ENCODE results near the gene CBY1.
"Not testable (repeated sequence)": the region's sequence is repeated elsewhere in the genome, so short reads cannot be mapped to it uniquely, and the experiment has no call there.

Gene CBY1

GRCh38 chr22:38656256-38657044, at the start of gene CBY1, which contains the start of gene FAM227A:
Gene CBY1 (plus strand): TSS chr22:38656638. CDS start chr22:38668055, 11,417 bp downstream.
Gene FAM227A (minus strand): TSS chr22:38656392. CDS start chr22:38650168, 6,224 bp downstream.
- DNase-seq (ENCODE audit: low read depth, low spot score), result peak; percentile 63

- DNase-seq (ENCODE audit: low read depth, low spot score), result no peak
These were observed 48.8 kb upstream of the CBY1 start for GRCh38 chr22:38607680-38608079.

GRCh38 chr22:38608992-38609750, 47.3 kb upstream of the CBY1 start:
- DNase-seq (ENCODE audit: low read depth, low spot score), result no peak

GRCh38 chr22:38610234-38610633, 46.2 kb upstream of the CBY1 start:
- no peak for DNase-seq (ENCODE audit: low read depth, low spot score)

- DNase-seq (ENCODE audit: low read depth, low spot score), result no peak
These were observed 44.9 kb upstream of the CBY1 start for GRCh38 chr22:38611559-38611958.

GRCh38 chr22:38612217-38613006, 44.0 kb upstream of the CBY1 start:
- no peak for DNase-seq (ENCODE audit: low read depth, low spot score)

- no peak for DNase-seq (ENCODE audit: low read depth, low spot score)
These were observed 42.9 kb upstream of the CBY1 start for GRCh38 chr22:38613588-38613987.

- DNase-seq (ENCODE audit: low read depth, low spot score), result no peak
These were observed 41.9 kb upstream of the CBY1 start for GRCh38 chr22:38614332-38615063.

- not testable (repeated sequence) for DNase-seq (ENCODE audit: low read depth, low spot score)
These were observed 41.4 kb upstream of the CBY1 start for GRCh38 chr22:38615064-38615405.

GRCh38 chr22:38618258-38618657, 38.2 kb upstream of the CBY1 start:
- no peak for DNase-seq (ENCODE audit: low read depth, low spot score)

GRCh38 chr22:38618682-38619081, 37.8 kb upstream of the CBY1 start:
- DNase-seq (ENCODE audit: low read depth, low spot score), result no peak

- DNase-seq (ENCODE audit: low read depth, low spot score), result no peak
These were observed 33.1 kb upstream of the CBY1 start for GRCh38 chr22:38623351-38623750.

GRCh38 chr22:38628444-38628843, 28.0 kb upstream of the CBY1 start:
- no peak for DNase-seq (ENCODE audit: low read depth, low spot score)

- DNase-seq (ENCODE audit: low read depth, low spot score), result no peak
These were observed 27.3 kb upstream of the CBY1 start for GRCh38 chr22:38629108-38629507.

GRCh38 chr22:38631724-38632123, 24.7 kb upstream of the CBY1 start:
- no peak for DNase-seq (ENCODE audit: low read depth, low spot score)

GRCh38 chr22:38632528-38632927, 23.9 kb upstream of the CBY1 start:
- no peak for DNase-seq (ENCODE audit: low read depth, low spot score)

- DNase-seq (ENCODE audit: low read depth, low spot score), result no peak
These were observed 18.2 kb upstream of the CBY1 start for GRCh38 chr22:38638216-38638615.

- no peak for DNase-seq (ENCODE audit: low read depth, low spot score)
These were observed 17.7 kb upstream of the CBY1 start for GRCh38 chr22:38638728-38639127.

- no peak for DNase-seq (ENCODE audit: low read depth, low spot score)
These were observed 14.9 kb upstream of the CBY1 start for GRCh38 chr22:38641476-38642040.

- not testable (repeated sequence) for DNase-seq (ENCODE audit: low read depth, low spot score)
These were observed 12.2 kb upstream of the CBY1 start for GRCh38 chr22:38644245-38644644.

GRCh38 chr22:38645430-38645829, 11.0 kb upstream of the CBY1 start:
- no peak for DNase-seq (ENCODE audit: low read depth, low spot score)
